CD4-positive, alpha-beta T cell (primary cell): ENCODE data around the gene THBD. TPM values are rescaled to one million over a fixed set of nuclear protein-coding genes. Genes with fewer than 3 reads are reported as not detected.

ENCODE experiments used
- ATAC-seq: fragments of 200-7000 bp; cut with Tn5 transposase; one replicate; pipeline ENCODE4 v1.10.0; 2022; ENCODE audit warnings: mild to moderate bottlenecking; ENCODE audit not compliant: poor library complexity
- CTCF ChIA-PET: fragments of 350-600 bp; sonication (Branson Sonifier 250); formaldehyde crosslinking; loops from one replicate; lab custom pipeline; 2021; ENCODE audit warnings: antibody characterized with exemption, inconsistent platforms; lab: Charles Lee
- POLR2A ChIA-PET: fragments of 350-600 bp; sonication (Branson Sonifier 250); formaldehyde crosslinking; loops from one replicate; lab custom pipeline; 2021; ENCODE audit warnings: antibody characterized with exemption, inconsistent platforms; lab: Charles Lee
- DNase-seq, 14 experiments: peaks; one replicate each; pipeline ENCODE4 v3.0.0-alpha.2; 2013 to 2020; ENCODE audit warnings: mixed read lengths in 2 of 14
- H3K27ac ChIP-seq, 2 donors: one replicate each; pipeline versions ENCODE4 v1.5.1 to v1.7.0; 2013; ENCODE audit warnings: low read length in 2 of 2, low read depth in 1 of 2, mild to moderate bottlenecking in 1 of 2
- H3K27me3 ChIP-seq, 2 experiments: 1 replicate in 1 of 2; 2 replicates in 1 of 2; pipeline versions ENCODE4 v1.6.1 to v1.7.0; 2013; ENCODE audit warnings: low read length in 2 of 2, control low read depth in 1 of 2, mild to moderate bottlenecking in 1 of 2, moderate library complexity in 1 of 2; ENCODE audit not compliant: insufficient read depth in 2 of 2, control insufficient read depth in 1 of 2
- H3K36me3 ChIP-seq: one replicate; pipeline ENCODE4 v1.6.1; 2013; ENCODE audit warnings: low read length, control low read depth; ENCODE audit not compliant: insufficient read depth
- H3K4me1 ChIP-seq: one replicate; pipeline ENCODE4 v1.6.1; 2013; ENCODE audit warnings: low read length, control low read depth; ENCODE audit not compliant: insufficient read depth
- H3K4me3 ChIP-seq: one replicate; pipeline ENCODE4 v1.5.1; 2013; ENCODE audit warnings: mild to moderate bottlenecking, low read length, moderate library complexity
- H3K9me3 ChIP-seq, 2 experiments: 1 replicate in 1 of 2; 2 replicates in 1 of 2; pipeline versions ENCODE4 v1.6.1 to v1.7.0; 2013; ENCODE audit warnings: low read length in 2 of 2, mild to moderate bottlenecking in 2 of 2, control low read depth in 1 of 2, moderate library complexity in 1 of 2; ENCODE audit not compliant: control insufficient read depth in 1 of 2, insufficient read depth in 1 of 2
- H3K27ac Mint-ChIP-seq: one replicate; pipeline ENCODE4 v1.8.0; 2020; ENCODE audit warnings: mixed read lengths
- H3K27me3 Mint-ChIP-seq: one replicate; pipeline ENCODE4 v1.8.0; 2021; ENCODE audit warnings: mixed read lengths
- H3K36me3 Mint-ChIP-seq: one replicate; pipeline ENCODE4 v1.8.0; 2021; ENCODE audit warnings: low read depth, mixed read lengths
- H3K4me1 Mint-ChIP-seq: one replicate; pipeline ENCODE4 v1.8.0; 2021; ENCODE audit warnings: low read depth, mixed read lengths
- H3K4me3 Mint-ChIP-seq: one replicate; pipeline ENCODE4 v1.8.0; 2020; ENCODE audit warnings: mild to moderate bottlenecking, mixed read lengths
- H3K9me3 Mint-ChIP-seq: one replicate; pipeline ENCODE4 v1.8.0; 2020; ENCODE audit warnings: mixed read lengths
- CTCF ChIP-seq: fragments of 200-600 bp; IDR thresholded peaks from one replicate; pipeline ENCODE4 v1.8.0; 2022; ENCODE audit warnings: antibody characterized with exemption, mild to moderate bottlenecking
- intact Hi-C, 2 experiments: fragments of 100-400 bp; cut with DNase I in 1 of 2; cut with micrococcal nuclease in 1 of 2; formaldehyde crosslinking; loops; one replicate each; pipeline versions ENCODE4 v1.15.1 to v1.9.0; 2023 to 2025; cut with DNase I, micrococcal nuclease
- total RNA-seq, 174 experiments: library from RNA in 2 of 174; stranded (reverse) in 2 of 174; gene quantifications; one replicate each; pipeline ENCODE4 v1.2.3 and lab custom pipeline; 2021 to 2026

THBD gene
- total RNA-seq, 2 experiments from 2014 or later, result 2.2 to 2.4 TPM

- Histone ChIP-seq H3K9me3 (no peaks in the 10 kb centered on the region), H3K4me3 (no peak overlapping the region), H3K4me1 (no peaks in the 10 kb centered on the region), H3K27ac (no peak overlapping the region), H3K27me3 (peaks cover 0 to 2% of the 10 kb centered on the region in 2 experiments), H3K36me3 (no peaks in the 10 kb centered on the region)
- no peak overlapping the region for H3K4me3 Mint-ChIP-seq
- H3K9me3 Mint-ChIP-seq, result no peaks in the 10 kb centered on the region
- intact Hi-C loops, result no loop called here
- peaks cover 3% of the 10 kb centered on the region for H3K27me3 Mint-ChIP-seq
- DNase-seq, result no peak
- no peak for ATAC-seq
- no peak for TF ChIP-seq CTCF
- ChIA-PET POLR2A (no interaction called here), CTCF (no interaction called here)
- no peaks in the 10 kb centered on the region for H3K36me3 Mint-ChIP-seq
- H3K4me1 Mint-ChIP-seq, result no peaks in the 10 kb centered on the region
- no peak overlapping the region for H3K27ac Mint-ChIP-seq
These were observed 11.2 kb upstream of the THBD start for GRCh38 chr20:23060629-23061028.

DNA sequence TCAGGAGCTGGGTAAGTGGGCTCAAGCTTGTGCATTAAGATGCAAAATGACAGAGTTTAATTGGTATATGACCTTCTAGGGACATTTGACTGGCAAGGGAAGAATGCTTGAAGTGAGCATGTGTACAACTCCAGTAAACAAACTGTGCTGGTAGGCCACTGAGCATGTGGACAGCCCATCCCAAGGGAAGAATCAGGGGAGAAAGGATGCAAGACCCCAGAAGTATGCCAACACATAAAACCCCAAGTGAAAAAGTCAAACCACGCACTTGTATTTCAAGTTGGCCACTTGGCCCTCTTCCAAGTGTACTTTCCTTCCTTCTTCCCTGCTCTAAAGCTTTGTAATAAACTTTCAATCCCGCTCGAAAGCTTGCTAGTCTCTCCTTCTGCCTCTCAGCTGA is 10.4 kb upstream of the THBD start:
- no peaks in the 10 kb centered on the region for H3K36me3 Mint-ChIP-seq
- Histone ChIP-seq H3K27ac (no peak overlapping the region), H3K9me3 (no peaks in the 10 kb centered on the region), H3K4me3 (no peak overlapping the region), H3K27me3 (peaks cover 0 to 2% of the 10 kb centered on the region in 2 experiments), H3K36me3 (no peaks in the 10 kb centered on the region), H3K4me1 (no peaks in the 10 kb centered on the region)
- no peak for TF ChIP-seq CTCF
- ChIA-PET POLR2A (no interaction called here), CTCF (no interaction called here)
- no peaks in the 10 kb centered on the region for H3K9me3 Mint-ChIP-seq
- H3K4me1 Mint-ChIP-seq, result no peaks in the 10 kb centered on the region
- DNase-seq (no peak), ATAC-seq (no peak)
- no peak overlapping the region for H3K27ac Mint-ChIP-seq
- H3K4me3 Mint-ChIP-seq, result no peak overlapping the region
- intact Hi-C loops, result no loop called here
- peaks cover 3% of the 10 kb centered on the region for H3K27me3 Mint-ChIP-seq

DNA sequence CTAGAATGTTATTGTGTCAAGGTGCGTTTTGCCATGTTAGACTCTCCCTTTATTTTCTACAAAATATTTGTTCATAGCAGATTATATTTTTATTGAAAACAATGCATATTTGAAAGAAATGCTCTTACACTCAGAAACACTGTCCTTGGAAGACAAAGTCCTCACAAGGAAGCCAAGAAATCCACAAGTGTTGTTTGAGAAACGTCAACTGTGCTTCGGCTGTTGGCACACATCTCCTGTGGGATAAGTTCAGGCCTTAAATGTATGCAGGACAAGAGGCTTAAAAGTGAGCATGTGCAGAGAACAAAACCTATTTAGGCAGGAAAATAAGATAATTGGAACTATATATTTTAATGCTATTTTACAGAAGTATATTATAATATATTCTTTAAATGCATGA is 9.5 kb upstream of the THBD start:
- H3K36me3 ChIP-seq, result no peaks in the 10 kb centered on the region
- Mint-ChIP-seq H3K4me3 (no peak overlapping the region), H3K9me3 (no peaks in the 10 kb centered on the region), H3K27ac (no peak overlapping the region), H3K27me3 (peaks cover 3% of the 10 kb centered on the region), H3K4me1 (no peaks in the 10 kb centered on the region), H3K36me3 (no peaks in the 10 kb centered on the region)
- ChIA-PET POLR2A (no interaction called here), CTCF (no interaction called here)
- H3K4me1 ChIP-seq, result no peaks in the 10 kb centered on the region
- H3K27me3 ChIP-seq, result peaks cover 0 to 2% of the 10 kb centered on the region in 2 experiments
- no peak overlapping the region for H3K4me3 ChIP-seq
- no peak for TF ChIP-seq CTCF
- no peaks in the 10 kb centered on the region for H3K9me3 ChIP-seq
- ATAC-seq, result no peak
- intact Hi-C loops, result no loop called here
- H3K27ac ChIP-seq, result no peak overlapping the region
- DNase-seq, result no peak
